ENCODE data around the gene CAVIN4. TPM values are rescaled to one million over a fixed set of nuclear protein-coding genes. Genes with fewer than 3 reads are reported as not detected.

CAVIN4 gene
- total RNA-seq, 1 experiment from 2014 or later: 0.59 TPM

DNA sequence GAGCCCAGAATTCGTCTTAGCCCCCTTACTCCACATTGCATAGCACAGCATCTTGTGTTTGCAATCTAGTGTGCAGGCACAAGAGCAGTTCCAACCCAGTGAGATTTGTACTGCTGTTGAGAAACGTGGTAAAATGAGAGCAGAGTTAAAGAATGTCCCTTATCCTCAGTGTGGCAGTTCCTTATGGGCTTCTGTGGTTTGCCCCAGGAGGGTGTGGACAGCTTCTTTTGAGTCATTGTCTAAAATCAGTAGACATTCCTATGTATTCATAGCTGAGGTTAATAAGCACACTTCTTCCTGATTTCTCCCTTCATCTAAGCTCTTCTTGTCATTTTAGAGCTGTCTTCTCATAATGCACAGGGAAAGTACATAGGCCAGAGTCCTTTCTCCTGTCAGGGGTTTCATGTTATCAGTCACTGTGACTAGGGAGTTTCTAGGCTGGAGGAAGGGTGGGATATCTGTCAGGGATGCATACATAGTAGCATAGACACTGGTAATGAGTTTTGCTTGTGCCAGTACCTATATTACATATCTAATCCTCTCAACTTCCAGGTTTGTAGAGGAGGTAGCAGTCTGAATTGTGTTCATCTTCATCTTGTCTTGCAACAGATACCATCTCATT lies 2.0 kb upstream of the CAVIN4 start (continued):
- TF ChIP-seq, protein P1, sequence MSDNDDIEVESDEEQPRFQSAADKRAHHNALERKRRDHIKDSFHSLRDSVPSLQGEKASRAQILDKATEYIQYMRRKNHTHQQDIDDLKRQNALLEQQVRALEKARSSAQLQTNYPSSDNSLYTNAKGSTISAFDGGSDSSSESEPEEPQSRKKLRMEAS (IDR thresholded peaks at IDR 0.05): no peak
- TF ChIP-seq ELF1 (IDR thresholded peaks at IDR 0.05; ENCODE audit: borderline replicate concordance, low read depth): no peak
- TF ChIP-seq, protein P2, sequence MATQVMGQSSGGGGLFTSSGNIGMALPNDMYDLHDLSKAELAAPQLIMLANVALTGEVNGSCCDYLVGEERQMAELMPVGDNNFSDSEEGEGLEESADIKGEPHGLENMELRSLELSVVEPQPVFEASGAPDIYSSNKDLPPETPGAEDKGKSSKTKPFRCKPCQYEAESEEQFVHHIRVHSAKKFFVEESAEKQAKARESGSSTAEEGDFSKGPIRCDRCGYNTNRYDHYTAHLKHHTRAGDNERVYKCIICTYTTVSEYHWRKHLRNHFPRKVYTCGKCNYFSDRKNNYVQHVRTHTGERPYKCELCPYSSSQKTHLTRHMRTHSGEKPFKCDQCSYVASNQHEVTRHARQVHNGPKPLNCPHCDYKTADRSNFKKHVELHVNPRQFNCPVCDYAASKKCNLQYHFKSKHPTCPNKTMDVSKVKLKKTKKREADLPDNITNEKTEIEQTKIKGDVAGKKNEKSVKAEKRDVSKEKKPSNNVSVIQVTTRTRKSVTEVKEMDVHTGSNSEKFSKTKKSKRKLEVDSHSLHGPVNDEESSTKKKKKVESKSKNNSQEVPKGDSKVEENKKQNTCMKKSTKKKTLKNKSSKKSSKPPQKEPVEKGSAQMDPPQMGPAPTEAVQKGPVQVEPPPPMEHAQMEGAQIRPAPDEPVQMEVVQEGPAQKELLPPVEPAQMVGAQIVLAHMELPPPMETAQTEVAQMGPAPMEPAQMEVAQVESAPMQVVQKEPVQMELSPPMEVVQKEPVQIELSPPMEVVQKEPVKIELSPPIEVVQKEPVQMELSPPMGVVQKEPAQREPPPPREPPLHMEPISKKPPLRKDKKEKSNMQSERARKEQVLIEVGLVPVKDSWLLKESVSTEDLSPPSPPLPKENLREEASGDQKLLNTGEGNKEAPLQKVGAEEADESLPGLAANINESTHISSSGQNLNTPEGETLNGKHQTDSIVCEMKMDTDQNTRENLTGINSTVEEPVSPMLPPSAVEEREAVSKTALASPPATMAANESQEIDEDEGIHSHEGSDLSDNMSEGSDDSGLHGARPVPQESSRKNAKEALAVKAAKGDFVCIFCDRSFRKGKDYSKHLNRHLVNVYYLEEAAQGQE (IDR thresholded peaks at IDR 0.05; ENCODE audit: low read depth): no peak
- TF ChIP-seq ZNF274 (IDR thresholded peaks at IDR 0.05; ENCODE audit: low read depth, low read length): no peak
- TF ChIP-seq CEBPB (IDR thresholded peaks at IDR 0.05; ENCODE audit: low read depth): no peak

DNA sequence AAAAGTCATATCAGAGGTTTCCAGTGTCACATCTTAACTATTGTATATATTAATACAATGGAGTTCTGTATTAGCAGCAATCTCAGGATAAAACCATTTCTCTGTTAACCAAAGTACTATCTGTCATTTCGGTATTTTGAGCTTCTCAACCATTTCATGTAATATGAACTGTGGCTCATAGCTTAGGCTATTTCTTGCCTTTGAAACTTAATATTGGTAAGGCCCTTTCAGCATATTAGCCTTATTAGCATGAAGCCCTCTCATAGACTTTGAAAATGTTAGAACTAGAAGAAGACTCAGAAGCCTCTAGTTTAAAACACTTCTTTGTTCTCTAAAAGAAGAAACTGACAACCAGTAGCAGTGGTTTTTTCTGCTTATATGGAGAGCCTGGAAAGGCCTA lies 731 bp downstream of the CAVIN4 start:
- no peak for DNase-seq (ENCODE audit: low read depth, low spot score)
- Histone ChIP-seq H3K36me3 (ENCODE audit: control insufficient read depth in 1 of 2, insufficient read depth in 2 of 2, low read length in 2 of 2) (no peaks in the 10 kb centered on the region), H3K4me2 (ENCODE audit: low read length) (no peak overlapping the region), H3K27me3 (ENCODE audit: insufficient read depth, low read length) (no peaks in the 10 kb centered on the region), H3K4me3 (replicated peaks in 1 of 2; ENCODE audit: low read depth in 1 of 2, low read length in 2 of 2) (no peak overlapping the region), H3K9ac (ENCODE audit: low read length) (no peak overlapping the region), H3K4me1 (ENCODE audit: control insufficient read depth in 1 of 2, insufficient read depth in 2 of 2, low read length in 2 of 2) (peaks cover 0 to 9% of the 10 kb centered on the region in 2 experiments; a peak in 1 of 4 replicates), H3K27ac (ENCODE audit: low read depth, low read length) (no peak overlapping the region), H3K9me3 (ENCODE audit: control insufficient read depth in 1 of 2, insufficient read depth in 1 of 2, low read depth in 1 of 2, low read length in 2 of 2) (no peaks in the 10 kb centered on the region), H4K20me1 (ENCODE audit: insufficient read depth) (no peaks in the 10 kb centered on the region), H3K9me2 (ENCODE audit: insufficient read depth) (no peaks in the 10 kb centered on the region), H3K79me2 (ENCODE audit: insufficient read depth, low read length) (no peaks in the 10 kb centered on the region), H2AFZ (ENCODE audit: low read depth, low read length, poor library complexity, severe bottlenecking) (no peak overlapping the region)
- no peak for ATAC-seq
- TF ChIP-seq EZH2phosphoT487 (IDR thresholded peaks at IDR 0.05; ENCODE audit: borderline replicate concordance) (no peak), CBX3 (IDR thresholded peaks at IDR 0.05; ENCODE audit: low read depth) (no peak)
- TF ChIP-seq, protein P1 (IDR thresholded peaks at IDR 0.05): no peak
- RAD21 ChIA-PET (ENCODE audit: low non-redundant PET in 1 of 2, low total read pairs in 2 of 2, uncharacterized antibody in 2 of 2, unreplicated experiment in 2 of 2): no interaction called here
- intact Hi-C loops (cut with micrococcal nuclease): no loop called here
- no TSS peak for BruUV-seq (replicated peaks)
- CTCF ChIA-PET: no interaction called here
- POLR2A ChIA-PET: no interaction called here

Data from HCT116 (cell line).